ENCODE results near the gene SLC22A16.
"Not testable (repeated sequence)": the region's sequence is repeated elsewhere in the genome, so short reads cannot be mapped to it uniquely, and the experiment has no call there.

SLC22A16 gene

GRCh38 chr6:110509617-110510241, 33.3 kb upstream of the SLC22A16 start:
- TF ChIP-seq CTCF (IDR thresholded peaks at IDR 0.05) (no peak), ZFX (IDR thresholded peaks at IDR 0.05; ENCODE audit: borderline replicate concordance) (no peak)

DNA sequence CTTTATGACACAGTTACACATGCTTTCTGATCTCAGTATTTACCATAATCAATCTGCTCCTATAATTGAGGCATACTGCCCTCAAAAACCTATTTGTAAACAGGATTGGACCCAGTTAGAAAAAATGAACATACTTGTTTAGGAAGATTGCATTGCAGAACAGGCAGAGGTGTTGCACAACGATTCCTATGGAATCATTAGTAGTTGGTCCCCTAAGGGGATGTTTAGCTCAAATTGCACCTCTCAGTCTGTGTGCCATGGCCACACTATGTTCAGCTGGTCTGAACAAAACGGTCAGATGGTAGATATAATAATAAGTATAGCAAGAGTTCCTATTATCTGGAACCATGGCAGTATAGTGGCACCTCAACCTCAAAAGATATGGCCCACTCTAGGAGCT, 28.5 kb upstream of the SLC22A16 start:
- H3K27ac ChIP-seq = not testable (repeated sequence)

More at GRCh38 chr6:110509617-110510241, 33.3 kb upstream of the SLC22A16 start:
- H3K27ac ChIP-seq = no peak overlapping the region

DNA sequence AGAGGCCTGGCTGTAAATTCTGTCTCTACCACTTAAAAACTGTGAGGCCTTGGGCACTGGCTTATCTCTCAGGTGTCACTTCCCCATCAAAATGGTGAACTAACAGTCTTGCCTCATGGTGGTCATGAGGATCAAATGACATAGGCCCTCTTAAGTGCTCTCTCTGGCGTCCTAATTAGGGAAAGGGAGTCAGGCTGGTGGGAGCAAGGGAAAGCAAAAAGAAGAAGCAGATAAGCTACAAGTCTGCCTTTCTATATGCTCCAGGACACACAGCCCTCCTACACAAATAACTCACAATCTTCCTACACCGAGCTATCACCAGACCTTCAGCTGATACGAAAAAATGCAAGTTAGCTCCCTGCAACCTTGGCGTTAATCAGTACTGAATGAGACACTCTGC, 19.5 kb upstream of the SLC22A16 start:
- no peak overlapping the region for H3K27ac ChIP-seq
- TF ChIP-seq ZFX (IDR thresholded peaks at IDR 0.05; ENCODE audit: borderline replicate concordance) = no peak

GRCh38 chr6:110493253-110493800, 16.9 kb upstream of the SLC22A16 start:
- TF ChIP-seq ZFX (IDR thresholded peaks at IDR 0.05; ENCODE audit: borderline replicate concordance) (no peak), CTCF (IDR thresholded peaks at IDR 0.05) (no peak)
- H3K27ac ChIP-seq = no peak overlapping the region

DNA sequence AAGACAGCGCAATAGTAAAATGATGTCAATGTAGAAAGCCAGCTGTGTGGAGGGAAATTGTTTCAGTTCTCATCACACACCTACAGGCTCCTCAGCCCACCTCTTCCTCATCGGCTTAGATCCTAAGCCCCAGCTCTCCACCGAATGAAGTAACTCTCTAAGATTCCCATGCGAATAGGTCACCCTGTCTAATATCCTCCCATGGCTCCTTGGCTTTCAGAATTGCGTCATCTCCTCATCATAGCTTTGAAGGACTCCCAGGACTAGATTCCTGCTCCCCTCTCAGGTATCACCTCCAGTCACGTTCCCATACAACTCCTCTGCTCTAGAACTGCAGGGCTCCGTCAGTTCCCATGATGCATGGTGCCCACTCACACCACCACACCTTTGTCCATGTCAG, 16.2 kb upstream of the SLC22A16 start:
- TF ChIP-seq CTCF (IDR thresholded peaks at IDR 0.05) (no peak), ZFX (IDR thresholded peaks at IDR 0.05; ENCODE audit: borderline replicate concordance) (no peak)
- no peak overlapping the region for H3K27ac ChIP-seq

- H3K27ac ChIP-seq = no peak overlapping the region
- TF ChIP-seq ZFX (IDR thresholded peaks at IDR 0.05; ENCODE audit: borderline replicate concordance) (no peak), CTCF (IDR thresholded peaks at IDR 0.05) (no peak)
Measured at GRCh38 chr6:110491644-110492317, 15.4 kb upstream of the SLC22A16 start.

- TF ChIP-seq CTCF (IDR thresholded peaks at IDR 0.05) (no peak), ZFX (IDR thresholded peaks at IDR 0.05; ENCODE audit: borderline replicate concordance) (no peak)
- H3K27ac ChIP-seq = no peak overlapping the region
Measured at GRCh38 chr6:110491299-110491643, 14.9 kb upstream of the SLC22A16 start.

- no peak overlapping the region for H3K27ac ChIP-seq
- TF ChIP-seq CTCF (IDR thresholded peaks at IDR 0.05) (no peak), ZFX (IDR thresholded peaks at IDR 0.05; ENCODE audit: borderline replicate concordance) (no peak)
Measured at GRCh38 chr6:110490110-110490509, 13.7 kb upstream of the SLC22A16 start.

Measured in 22Rv1 (cell line).